Endothelial cell of umbilical vein (primary cell): ENCODE measurements around the gene CARHSP1. TPM values are rescaled to one million over a fixed set of nuclear protein-coding genes. Genes with fewer than 3 reads are reported as not detected.

Experiments used
- BruUV-seq: library from RNA; stranded (reverse); fragments of 400-500 nt; replicated peaks from 2 replicates; lab custom pipeline; 2021; lab: Mats Ljungman, UMichigan
- CTCF ChIA-PET: fragments of 300-600, 350-600 bp; sonication (Branson Sonifier 250); formaldehyde crosslinking; loops from one replicate; lab custom pipeline; 2021; ENCODE audit warnings: antibody characterized with exemption, inconsistent platforms; lab: Charles Lee
- POLR2A ChIA-PET: fragments of 300-600, 350-600 bp; sonication (Branson Sonifier 250); formaldehyde crosslinking; loops from one replicate; lab custom pipeline; 2021; ENCODE audit warnings: antibody characterized with exemption, inconsistent platforms; lab: Charles Lee
- DNase-seq: peaks from one replicate; pipeline ENCODE4 v3.0.0-alpha.2; 2011; ENCODE audit warnings: low read depth, low spot score
- FAIRE-seq: peaks from 2 replicates; lab custom pipeline; 2011; peaks lifted over from hg19 to GRCh38; lab: Jason Lieb, UNC
- H2AFZ ChIP-seq: 2 replicates; pipeline ENCODE4 v1.6.0; 2012; ENCODE audit warnings: low read depth, low read length, control low read depth, inconsistent platforms
- H3K27ac ChIP-seq: 2 replicates; pipeline ENCODE4 v1.5.1; 2011; ENCODE audit warnings: low read depth, mild to moderate bottlenecking, control low read depth, low read length, moderate library complexity; ENCODE audit not compliant: insufficient read depth
- H3K27me3 ChIP-seq, 2 experiments: 2 replicates each; pipeline versions ENCODE4 v1.6.0 to v1.6.1; 2011; ENCODE audit warnings: low read length in 2 of 2, mixed read lengths in 1 of 2; ENCODE audit not compliant: control insufficient read depth in 2 of 2, insufficient read depth in 2 of 2
- H3K36me3 ChIP-seq, 2 experiments: 2 replicates in 1 of 2; 3 replicates in 1 of 2; pipeline ENCODE4 v1.5.1; 2011; ENCODE audit warnings: low read length in 2 of 2, mild to moderate bottlenecking in 1 of 2, moderate library complexity in 1 of 2; ENCODE audit not compliant: control insufficient read depth in 2 of 2, insufficient read depth in 2 of 2; ENCODE audit errors: extremely low read depth in 1 of 2
- H3K4me1 ChIP-seq: 3 replicates; pipeline ENCODE4 v1.5.1; 2011; ENCODE audit warnings: mild to moderate bottlenecking, low read length; ENCODE audit not compliant: control insufficient read depth, insufficient read depth; ENCODE audit errors: extremely low read depth
- H3K4me2 ChIP-seq: 2 replicates; pipeline ENCODE4 v1.6.1; 2011; ENCODE audit warnings: low read length, control low read depth, mixed read lengths; ENCODE audit not compliant: insufficient read depth
- H3K4me3 ChIP-seq, 3 experiments: fragments of 200-600 bp in 1 of 3; sonication (generic), shearing (Covaris generic) in 1 of 3; replicated peaks in 1 of 3; 2 replicates each; pipeline ENCODE4 v1.5.1; 2011 to 2016; ENCODE audit warnings: control low read depth in 3 of 3, low read length in 3 of 3, mild to moderate bottlenecking in 2 of 3, inconsistent platforms in 1 of 3, low read depth in 1 of 3, moderate library complexity in 1 of 3; ENCODE audit not compliant: insufficient read depth in 1 of 3
- H3K79me2 ChIP-seq: 2 replicates; pipeline ENCODE4 v1.6.0; 2012; ENCODE audit warnings: low read length, inconsistent platforms; ENCODE audit not compliant: control insufficient read depth, insufficient read depth
- H3K9ac ChIP-seq: replicated peaks from 2 replicates; pipeline ENCODE3; 2011; ENCODE audit warnings: low read length, control low read depth; ENCODE audit not compliant: insufficient read depth; ENCODE audit errors: extremely low read depth
- H3K9me1 ChIP-seq: replicated peaks from 3 replicates; pipeline ENCODE4 v1.6.0; 2011; ENCODE audit warnings: mild to moderate bottlenecking, low read length; ENCODE audit not compliant: control insufficient read depth, insufficient read depth; ENCODE audit errors: extremely low read depth
- H3K9me3 ChIP-seq: replicated peaks from 2 replicates; pipeline ENCODE4 v1.5.1; 2012; ENCODE audit warnings: low read length, inconsistent platforms; ENCODE audit not compliant: control insufficient read depth, insufficient read depth
- H4K20me1 ChIP-seq: replicated peaks from 2 replicates; pipeline ENCODE3; 2011; ENCODE audit warnings: mild to moderate bottlenecking, low read length; ENCODE audit not compliant: control insufficient read depth, insufficient read depth; ENCODE audit errors: extremely low read depth
- CTCF ChIP-seq, 2 donors: IDR thresholded peaks; 1 replicate in 1 of 2; 2 replicates in 1 of 2; pipeline ENCODE4 v1.5.1; 2011; ENCODE audit warnings: low read length in 2 of 2, mild to moderate bottlenecking in 2 of 2, moderate library complexity in 2 of 2, control low read depth in 1 of 2, inconsistent platforms in 1 of 2, low read depth in 1 of 2; ENCODE audit not compliant: insufficient read depth in 1 of 2; ENCODE audit errors: extremely low read depth in 1 of 2
- FOS ChIP-seq: IDR thresholded peaks from 2 replicates; pipeline ENCODE4 v1.6.1; 2011; ENCODE audit warnings: mild to moderate bottlenecking, low read length, moderate library complexity, borderline replicate concordance; ENCODE audit not compliant: insufficient read depth
- JUN ChIP-seq: IDR thresholded peaks from 2 replicates; pipeline ENCODE4 v1.6.1; 2011; ENCODE audit warnings: borderline replicate concordance, low read depth; ENCODE audit not compliant: insufficient read length, insufficient read depth
- dilution Hi-C: fragments of 300-500 bp; cut with MboI; formaldehyde crosslinking; loops from one replicate; pipeline ENCODE4 v1.15.0; 2019; ENCODE audit warnings: low sequenced_read_pairs; ENCODE audit not compliant: extremely low pct_ligation_motif_present
- intact Hi-C: fragments of 100-400 bp; cut with micrococcal nuclease; formaldehyde crosslinking; loops from one replicate; pipeline ENCODE4 v1.10.0; 2022
- polyA plus RNA-seq, 4 experiments: library from polyadenylated mRNA; depleted of rRNA in 3 of 4; stranded (reverse) in 3 of 4; unstranded in 1 of 4; fragments of >200 nt; gene quantifications; 2 replicates each; pipeline versions ENCODE4 v1.2.1 to v1.2.3, GENCODE V29; 2011 to 2012; ENCODE audit warnings: missing spikeins in 1 of 4
- total RNA-seq: library from RNA; stranded (reverse); gene quantifications from 2 replicates; pipeline ENCODE4 v1.2.3, GENCODE V29; 2021

Gene CARHSP1
- total and polyA plus RNA-seq, 2 donors (not counting 3 experiments of a cell fraction or from before 2014, with no cell fraction given) = 64.9 to 72.5 TPM

- dilution Hi-C loops = no loop called here
- Histone ChIP-seq H3K9me1 (no peaks in the 10 kb centered on the region), H3K36me3 (peaks cover 3 to 13% of the 10 kb centered on the region in 2 experiments), H3K4me3 (no peak overlapping the region), H2AFZ (no peak overlapping the region), H3K4me2 (no peak overlapping the region), H3K9me3 (no peaks in the 10 kb centered on the region), H4K20me1 (no peaks in the 10 kb centered on the region), H3K79me2 (no peaks in the 10 kb centered on the region), H3K9ac (no peak overlapping the region), H3K27ac (no peak overlapping the region), H3K4me1 (peaks cover 12% of the 10 kb centered on the region), H3K27me3 (no peaks in the 10 kb centered on the region)
- ChIA-PET POLR2A (no interaction called here), CTCF (interaction anchor here (0.9 to 5.2 kb wide), 7 partner anchors 9 to 225 kb away, joined by 3 to 23 read pairs (median 4); partner anchors contain the start of gene CARHSP1)
- intact Hi-C loops = loop anchor here (1.0 to 5.0 kb wide), 2 partner anchors 121 to 319 kb away; no protein-coding TSS in a partner anchor
- DNase-seq (peak; percentile 48), FAIRE-seq (peak; percentile 68)
- BruUV-seq = no TSS peak
- peak; percentile 15 to 19 for TF ChIP-seq CTCF (IDR thresholded peaks at IDR 0.05; ENCODE audit: extremely low read depth in 1 of 2, insufficient read depth in 1 of 2, low read depth in 1 of 2, low read length in 2 of 2)
- TF ChIP-seq FOS = peak; percentile 34
- no peak for TF ChIP-seq JUN
Observed at GRCh38 chr16:8885674-8886592, 17.1 kb upstream of the CARHSP1 start.
